HG03159 (cell line): ENCODE data around the gene VAMP4.

Source experiments
- ATAC-seq: cut with Tn5 transposase; IDR thresholded peaks from one replicate; pipeline ENCODE4 v1.9.1; 2021; ENCODE audit warnings: mild to moderate bottlenecking, moderate library complexity; ENCODE audit not compliant: unreplicated experiment

Gene VAMP4, protein sequence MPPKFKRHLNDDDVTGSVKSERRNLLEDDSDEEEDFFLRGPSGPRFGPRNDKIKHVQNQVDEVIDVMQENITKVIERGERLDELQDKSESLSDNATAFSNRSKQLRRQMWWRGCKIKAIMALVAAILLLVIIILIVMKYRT

DNA sequence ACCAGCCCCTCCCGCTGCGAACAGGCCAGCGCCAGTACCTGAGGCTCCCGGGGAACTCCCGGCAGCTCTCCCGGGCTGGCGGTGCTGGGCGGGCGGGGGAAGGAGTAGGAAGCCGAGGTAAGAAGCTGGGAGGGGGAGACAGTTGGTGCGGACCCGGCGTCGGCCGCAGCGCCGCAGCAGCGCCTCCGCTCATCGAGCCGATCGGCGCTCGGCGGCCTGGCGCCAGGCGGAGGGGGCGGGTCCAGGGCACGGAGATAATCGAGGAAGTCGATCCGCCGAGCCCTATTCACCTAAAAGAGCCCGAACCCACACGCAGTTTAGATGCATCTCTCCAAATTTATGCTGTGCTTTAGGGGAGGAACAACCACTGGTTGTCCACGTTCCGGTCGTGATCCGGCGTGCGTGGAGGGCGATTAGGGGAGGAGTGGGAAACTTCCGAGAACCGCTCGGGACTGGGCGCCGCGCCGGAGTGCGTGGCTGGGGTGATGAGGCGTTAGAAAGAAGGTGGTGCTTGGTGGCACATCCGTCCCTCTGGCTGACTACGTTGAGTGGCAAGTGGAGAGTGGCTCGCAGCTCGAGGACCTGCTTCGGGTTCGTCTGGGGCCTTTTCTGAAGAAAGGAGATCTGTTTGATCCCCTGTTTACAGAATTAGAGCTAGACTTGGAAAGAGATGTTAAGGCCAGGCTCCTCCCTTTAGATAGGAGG is at the start of gene VAMP4:
TSS of gene VAMP4 (minus strand) at position 194 of the 705 bp plus-strand sequence. CDS start 3,651 bp downstream, outside the sequence.
- ATAC-seq = peak; percentile 86

DNA sequence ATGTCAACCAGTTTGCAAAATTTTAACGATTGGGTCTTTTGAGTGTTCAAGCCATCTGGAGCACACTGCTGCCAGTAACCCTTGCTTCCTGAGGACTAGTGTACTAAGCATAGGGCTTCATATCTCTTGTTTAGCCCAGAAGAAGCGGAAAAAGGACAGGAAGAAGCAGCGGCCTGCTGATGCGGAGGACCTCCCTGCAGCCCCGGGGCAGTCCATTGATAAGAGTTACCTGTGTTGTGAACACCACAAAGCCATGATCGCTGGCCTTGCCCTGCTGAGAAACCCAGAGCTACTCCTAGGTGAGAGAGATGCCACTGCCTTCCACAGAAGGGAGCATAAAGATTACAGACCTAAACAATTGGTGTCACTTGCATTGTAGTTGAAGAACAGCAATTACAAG is 48.5 kb upstream of the VAMP4 start:
- no peak for ATAC-seq

DNA sequence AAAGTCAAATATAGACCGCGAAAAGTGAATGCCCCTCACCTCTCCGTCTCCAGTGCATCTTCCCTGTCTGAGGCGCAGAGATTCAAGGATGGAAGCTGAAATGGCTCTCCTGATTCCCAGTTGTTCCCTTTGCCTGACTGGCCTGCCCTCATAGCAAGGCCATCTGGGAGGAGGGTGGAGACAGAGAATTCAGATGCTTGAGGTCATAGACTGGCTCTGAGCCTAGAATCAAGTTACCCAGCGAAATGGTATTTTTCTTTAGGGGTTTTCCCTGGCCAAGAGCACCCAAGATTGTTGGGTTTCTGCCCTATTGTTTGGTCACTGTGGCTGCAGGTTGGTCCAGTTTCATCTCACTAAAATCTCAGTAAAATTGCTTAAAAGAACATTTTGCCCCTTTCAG is 46.8 kb upstream of the VAMP4 start:
- ATAC-seq = no peak

DNA sequence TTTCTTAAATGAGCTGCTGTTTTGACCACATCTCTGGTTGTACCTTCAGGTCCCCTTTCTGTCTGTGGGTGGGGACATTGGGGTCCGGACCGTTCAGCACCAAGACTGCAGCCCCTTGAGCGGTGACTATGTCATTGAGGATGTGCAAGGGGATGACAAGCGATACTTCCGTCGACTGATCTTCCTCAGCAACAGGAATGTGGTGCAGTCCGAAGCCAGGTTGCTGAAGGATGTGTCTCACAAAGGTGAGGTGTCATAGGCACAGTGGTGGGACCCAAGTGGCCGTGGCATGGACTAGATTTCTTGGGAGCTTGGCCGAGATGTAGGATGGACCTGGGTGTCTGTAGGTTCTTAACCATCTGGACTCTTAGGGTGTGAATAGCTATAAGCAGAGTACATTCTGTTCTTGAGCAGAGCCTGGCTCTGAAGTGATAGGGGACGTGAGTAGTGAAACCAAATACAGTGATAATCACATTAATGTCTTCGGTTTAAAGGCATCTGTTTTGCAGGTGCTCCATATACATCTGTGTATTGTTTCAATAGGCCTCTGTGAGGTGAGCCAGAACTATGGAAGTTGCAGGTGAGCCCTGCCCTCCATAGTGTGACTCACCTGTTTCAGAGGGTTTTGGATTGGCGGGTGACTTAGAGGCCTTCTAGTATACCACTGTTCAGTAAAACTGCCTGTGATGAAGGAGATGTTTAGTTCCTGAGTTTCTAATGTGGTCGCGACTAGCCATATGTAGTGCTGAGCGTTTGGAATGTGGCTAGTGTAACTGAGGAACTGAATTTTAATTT is 46.0 kb upstream of the VAMP4 start:
- ATAC-seq = no peak

DNA sequence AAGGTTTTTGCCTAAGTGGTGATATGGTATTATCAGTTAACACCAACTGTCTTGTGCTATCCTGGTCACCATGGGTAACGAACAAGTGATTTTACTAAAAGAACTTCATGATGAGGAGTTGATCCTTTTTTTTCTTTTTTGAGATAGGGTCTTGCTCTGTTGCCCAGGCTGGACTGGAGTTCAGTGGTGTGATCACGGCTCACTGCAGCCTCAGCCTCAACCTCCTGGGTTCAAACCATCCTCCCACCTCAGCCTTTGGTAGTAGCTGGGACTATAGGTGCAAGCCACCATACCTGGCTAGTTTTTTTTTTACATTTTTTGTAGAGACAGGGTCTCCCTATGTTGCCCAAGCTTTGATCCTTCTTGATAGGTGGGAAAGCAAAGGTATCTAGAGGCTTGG is 44.7 kb upstream of the VAMP4 start:
- ATAC-seq = no peak

DNA sequence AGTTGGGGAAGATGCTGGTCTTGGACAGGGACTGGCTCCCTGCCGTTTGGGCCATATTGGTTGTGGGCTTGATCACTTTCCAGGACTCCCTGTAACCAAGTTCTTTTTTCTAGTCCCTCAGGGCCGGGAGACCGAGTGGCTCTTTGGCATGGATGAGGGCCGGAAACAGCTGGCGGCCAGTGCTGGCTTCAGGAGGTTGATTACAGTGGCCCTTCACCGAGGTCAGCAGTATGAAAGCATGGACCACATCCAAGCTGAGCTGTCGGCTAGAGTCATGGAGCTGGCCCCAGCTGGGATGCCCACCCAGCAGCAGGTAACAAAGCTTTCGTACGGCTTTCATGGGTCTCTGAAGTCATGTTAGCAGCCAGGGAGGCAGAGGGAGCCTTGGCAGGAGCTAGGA is 43.9 kb upstream of the VAMP4 start:
- ATAC-seq = no peak

DNA sequence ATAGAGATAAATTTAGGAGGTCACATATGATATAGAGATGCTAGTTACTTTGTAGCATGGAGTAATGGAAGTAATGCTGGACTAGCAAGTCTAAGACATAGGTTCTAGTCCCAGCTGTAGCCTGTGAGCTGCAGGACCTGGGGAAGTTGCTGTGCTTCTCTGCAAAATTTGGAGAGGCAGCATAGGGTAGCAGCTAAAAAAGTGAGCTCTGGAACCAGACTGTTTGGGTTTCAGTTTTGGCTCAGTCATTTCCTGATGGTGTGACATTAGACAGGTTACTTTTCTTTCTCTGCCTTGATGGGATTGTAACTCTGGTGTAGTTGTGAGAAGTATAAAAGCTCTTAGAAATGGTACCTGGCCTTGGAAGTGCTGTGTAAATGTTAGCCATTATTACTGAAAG is 42.9 kb upstream of the VAMP4 start:
- no peak for ATAC-seq

DNA sequence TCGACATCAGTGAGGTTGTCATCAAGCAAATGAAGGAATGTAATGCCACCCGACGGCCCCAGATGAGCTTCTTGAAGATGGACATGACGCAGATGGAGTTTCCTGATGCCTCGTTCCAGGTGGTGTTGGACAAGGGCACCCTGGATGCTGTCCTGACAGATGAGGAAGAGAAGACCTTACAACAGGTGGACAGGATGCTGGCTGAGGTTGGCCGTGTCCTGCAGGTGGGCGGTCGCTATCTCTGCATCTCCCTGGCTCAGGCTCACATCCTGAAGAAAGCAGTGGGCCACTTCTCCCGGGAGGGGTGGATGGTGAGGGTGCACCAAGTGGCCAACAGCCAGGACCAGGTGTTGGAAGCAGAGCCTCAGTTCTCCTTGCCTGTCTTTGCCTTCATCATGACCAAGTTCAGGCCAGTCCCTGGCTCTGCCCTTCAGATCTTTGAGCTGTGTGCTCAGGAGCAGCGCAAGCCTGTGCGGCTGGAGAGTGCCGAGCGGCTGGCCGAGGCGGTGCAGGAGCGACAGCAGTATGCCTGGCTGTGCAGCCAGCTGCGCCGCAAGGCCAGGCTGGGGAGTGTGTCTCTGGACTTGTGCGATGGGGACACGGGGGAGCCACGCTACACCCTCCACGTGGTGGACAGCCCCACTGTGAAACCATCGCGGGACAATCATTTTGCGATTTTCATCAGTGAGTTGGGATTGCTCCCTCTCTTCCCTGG is 42.1 kb upstream of the VAMP4 start:
- no peak for ATAC-seq

DNA sequence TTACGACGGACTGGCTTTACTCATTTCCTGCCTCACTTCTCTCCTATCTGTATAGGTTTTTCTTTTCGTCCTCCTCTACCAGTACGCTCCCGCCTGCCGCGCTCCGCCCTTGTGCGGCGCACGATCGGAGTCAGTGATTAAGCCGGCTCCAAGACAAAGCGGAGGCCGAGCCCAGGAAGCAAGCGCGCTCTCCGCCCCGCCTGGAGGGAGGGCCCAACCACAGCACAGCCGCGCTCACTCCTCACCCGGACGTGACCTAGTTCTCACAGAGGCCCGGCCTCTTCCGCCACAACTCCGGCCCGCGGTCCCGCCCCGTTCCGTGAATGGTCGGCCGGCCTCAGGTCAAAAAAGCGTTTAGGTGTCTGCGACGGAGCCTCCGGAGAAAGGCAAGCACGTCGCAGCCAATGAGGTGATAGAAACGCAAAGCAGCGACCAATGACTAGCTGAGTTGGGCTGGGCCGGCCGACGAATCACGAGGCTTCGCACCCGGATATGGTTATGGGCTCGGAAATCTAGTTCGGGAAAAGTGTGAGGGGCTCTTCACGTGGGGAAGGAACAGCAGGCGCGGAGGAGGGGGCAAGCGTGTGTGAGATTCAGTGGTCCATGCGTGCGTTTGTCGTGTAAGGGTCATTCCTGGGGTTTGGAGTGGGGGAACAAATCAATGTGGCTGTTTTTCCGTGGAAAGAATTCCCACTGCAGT is 39.5 kb upstream of the VAMP4 start, which contains the start of gene METTL13:
TSS of gene METTL13 (plus strand) at position 485 of the 700 bp plus-strand sequence. CDS start 308 bp downstream, outside the sequence.
- ATAC-seq = peak; percentile 98

DNA sequence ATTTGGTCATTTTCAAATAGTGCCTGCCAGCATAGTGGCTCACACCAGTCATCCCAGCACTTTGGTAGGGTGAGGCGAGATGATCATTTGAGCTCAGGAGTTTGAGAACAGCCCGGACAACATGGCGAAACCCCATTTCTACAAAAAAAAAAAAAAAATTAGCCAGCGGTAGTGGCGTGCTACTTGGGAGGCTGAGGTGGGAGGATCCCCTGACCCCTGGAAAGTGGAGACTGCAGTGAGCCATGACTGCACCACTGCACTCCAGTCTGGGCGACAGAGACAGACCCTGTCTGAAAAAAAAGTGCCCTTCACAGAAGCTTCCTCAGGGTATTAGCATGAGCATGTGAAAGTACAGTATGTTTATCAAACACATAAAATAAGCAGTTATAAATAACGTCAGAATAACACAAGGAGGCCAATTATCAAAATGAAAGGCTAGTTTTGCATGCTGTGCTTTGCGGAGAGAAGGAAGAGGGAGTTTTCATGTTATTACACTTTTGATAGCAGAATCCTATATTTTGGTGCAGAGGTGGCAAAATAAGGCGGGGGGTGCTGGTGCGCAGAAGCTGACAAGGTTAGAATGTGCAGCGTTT is 38.8 kb upstream of the VAMP4 start:
- no peak for ATAC-seq

DNA sequence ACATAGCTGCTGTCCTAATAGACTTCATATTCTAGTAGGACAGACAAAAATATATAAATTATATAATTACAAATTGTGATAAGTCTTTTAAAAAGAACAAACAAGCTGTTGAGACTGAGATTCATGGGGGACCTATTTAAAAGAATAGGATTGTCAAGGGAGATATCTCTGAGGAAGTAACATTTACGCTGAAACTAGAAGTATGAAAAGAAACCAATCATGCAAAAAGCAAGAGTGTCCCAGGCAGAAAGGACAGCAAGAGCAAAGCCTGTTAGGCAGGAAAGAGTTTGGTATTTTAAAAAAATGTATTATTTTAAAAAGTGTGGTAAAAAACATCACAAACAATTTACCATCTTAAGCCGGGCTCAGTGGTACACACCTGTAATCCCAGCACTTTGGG is 30.4 kb upstream of the VAMP4 start:
- ATAC-seq = peak; percentile 53

DNA sequence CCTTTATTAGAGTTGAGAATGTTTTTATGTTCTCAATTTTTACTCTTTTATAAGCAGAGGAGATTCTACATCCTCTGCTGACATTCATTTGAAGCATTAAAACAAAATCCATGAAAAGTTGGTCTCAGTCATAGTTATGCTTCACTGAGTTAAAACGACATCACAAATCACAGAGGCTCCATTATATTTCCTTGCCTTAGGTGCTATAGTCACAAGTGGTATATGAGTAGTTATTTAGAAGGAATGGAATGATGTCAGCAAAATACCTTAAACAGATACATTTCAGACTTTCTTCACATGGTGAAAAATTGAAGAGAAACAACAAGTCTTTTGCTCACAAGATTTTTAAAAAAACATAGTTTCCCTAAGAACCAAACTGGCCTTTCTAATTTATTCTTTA is 27.9 kb upstream of the VAMP4 start:
- ATAC-seq = no peak

DNA sequence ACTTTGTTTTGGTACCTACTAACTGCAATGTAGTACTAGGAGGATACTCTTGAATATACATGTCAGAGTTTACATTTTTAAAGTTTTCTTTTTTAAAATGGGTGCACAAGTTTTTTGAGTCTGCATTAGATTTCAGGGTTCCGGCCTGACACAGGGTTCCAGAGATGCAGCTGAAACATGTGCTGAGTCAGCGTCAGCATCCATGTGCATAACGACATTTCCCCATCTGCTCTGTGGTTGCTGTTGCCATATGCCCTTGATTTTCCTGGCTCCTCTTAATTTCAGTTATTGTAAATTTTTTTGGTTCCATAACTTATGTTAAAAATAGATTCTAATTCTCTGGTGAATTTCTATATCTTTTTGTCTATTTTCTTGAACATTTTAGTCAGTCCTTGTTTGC is 27.3 kb upstream of the VAMP4 start:
- no peak for ATAC-seq

DNA sequence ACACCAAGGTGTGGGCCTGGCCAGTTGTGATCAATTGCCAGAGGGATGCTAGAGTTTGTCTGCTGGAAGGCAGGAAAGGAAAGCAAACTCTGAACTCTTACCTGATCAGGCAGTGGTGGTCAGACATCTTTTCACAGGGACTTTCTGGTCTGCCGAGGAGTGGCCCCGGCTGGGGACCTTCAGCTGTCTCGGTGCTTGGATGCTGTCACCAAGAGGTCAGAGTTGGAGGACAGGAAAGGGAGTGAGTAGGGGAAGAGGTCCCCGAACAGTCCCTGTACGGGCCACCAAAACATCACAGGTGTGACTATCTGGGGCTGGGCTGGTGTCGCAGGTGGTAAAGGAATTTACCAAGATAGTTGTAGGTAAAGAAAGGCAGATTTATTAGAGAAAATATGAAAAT is 21.9 kb upstream of the VAMP4 start:
- ATAC-seq = no peak

DNA sequence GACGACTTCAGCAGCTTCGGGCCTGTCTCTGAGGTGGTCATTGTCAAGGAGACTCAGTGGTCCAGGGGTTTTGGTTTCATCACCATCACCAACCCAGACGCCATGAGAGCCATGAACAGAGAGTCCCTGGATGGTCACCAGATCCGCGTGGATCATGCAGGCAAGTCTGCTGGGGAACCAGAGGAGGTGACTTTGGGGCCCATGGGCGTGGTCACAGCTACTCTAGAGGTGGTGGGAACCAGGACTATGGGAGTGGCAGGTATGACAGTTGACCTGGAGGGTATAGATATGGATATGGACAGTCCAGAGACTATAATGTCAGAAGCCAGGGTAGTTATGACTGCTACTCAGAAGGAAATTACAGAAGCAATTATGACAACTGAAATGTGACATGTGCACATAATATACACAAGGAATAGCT is 20.3 kb upstream of the VAMP4 start:
- ATAC-seq = no peak

DNA sequence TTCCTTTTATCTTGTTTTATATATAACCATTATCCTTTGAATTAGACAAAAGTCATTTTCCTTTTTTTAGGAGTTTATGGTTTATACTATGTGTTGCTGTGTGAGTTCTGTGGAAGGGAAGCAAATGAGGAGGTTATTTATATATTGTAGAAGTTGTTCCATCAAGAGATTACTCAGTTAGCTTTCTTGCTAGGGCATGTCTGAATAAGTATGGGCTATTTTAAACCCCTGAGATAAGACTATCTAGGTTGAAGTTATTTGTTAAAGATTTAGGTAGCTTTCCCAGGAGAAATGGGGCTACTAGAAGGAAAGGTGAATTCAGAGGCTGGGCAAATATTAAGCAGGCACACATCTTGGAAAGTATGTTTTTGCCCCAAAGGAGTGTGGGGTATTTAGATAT is 16.1 kb upstream of the VAMP4 start:
- no peak for ATAC-seq

DNA sequence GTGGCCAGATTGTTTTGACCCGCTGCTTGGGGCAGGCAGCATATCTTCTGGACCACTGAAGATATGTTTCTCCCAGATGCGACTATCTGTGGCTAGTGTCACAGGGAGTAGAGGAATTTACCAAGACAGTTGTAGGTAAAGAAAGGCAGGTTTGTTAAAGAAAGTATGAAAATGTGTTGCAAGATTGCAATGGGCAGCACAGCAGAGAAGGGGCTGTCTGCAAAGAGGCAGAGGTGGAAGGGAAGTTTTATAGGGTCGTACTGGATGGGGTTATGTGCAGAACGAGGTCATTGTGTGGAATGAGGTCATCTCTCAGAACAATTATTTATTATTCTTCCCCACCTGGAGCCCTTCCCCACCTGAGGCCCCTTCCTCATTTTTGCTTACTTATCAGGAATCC is 15.0 kb upstream of the VAMP4 start:
- ATAC-seq = no peak

DNA sequence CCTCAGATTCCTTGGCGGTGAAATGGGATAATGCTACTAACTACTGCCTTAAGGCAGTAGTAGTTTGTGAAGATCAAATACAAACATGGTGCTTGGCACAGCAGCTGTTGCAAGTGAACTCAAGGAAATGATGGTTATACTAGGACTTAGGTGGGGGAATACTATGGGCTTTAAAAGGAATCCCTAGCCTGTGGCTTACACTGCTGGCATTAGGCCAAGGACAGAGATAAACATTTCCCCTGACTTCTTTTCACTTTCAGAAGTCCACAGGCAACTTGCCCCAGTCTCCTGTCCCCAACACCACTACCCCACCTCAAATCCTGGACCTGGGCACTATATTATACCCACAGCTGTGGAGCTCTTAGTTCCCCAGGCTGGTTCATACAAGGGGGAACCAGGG is 13.1 kb upstream of the VAMP4 start:
- no peak for ATAC-seq

DNA sequence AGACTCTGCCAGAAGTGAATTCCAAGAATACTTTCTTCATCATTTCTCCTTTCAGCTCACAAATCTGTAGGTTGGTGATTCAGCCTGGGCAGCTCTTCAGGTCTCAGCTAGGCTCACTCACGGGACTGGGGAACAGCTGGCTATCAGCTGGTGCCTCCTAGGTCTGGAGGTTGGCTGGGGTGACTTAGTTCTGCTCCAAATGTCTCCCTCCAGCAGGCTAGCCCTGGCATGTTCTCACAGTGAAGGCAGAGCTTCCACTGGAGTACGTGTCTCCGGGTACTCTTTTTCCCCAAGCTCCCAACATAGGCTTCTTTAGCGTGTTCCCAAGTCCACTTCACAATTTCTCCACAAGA is 12.5 kb upstream of the VAMP4 start:
- ATAC-seq = no peak

DNA sequence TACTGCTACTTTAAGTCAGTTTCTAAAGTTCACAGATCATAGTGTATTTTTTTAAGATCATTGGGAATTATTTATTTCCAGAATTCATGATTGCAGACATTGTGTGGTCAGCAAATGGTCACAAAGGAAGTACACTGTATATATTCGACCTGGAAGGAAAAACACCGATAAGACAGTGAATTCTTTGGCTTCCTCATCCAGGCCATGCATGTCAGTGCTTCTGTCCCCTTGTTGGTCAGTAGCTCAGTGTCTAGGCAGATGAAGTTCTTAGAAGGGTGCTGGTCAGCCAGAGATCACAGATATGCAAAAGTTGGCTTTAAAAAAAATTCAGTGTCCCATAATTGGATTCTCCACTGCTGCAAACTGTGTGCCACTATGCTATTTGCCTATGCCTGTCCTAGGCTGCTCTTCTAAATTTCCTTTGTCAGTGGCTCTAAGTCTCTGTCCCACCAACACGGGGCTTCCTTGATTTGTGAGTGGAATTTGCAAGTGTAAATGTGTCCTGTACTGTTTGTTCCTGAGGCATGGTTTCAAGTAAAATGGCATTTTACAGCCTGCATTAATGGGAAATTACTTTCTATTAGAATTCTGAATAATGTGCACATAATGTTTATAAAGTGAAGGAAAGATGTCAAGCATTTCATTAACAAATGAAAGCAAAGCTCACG is 12.0 kb upstream of the VAMP4 start:
- ATAC-seq = no peak
